NCI-H1930 (cell line): Measurements from ENCODE around the gene ALDH16A1.
A peak's percentile ranks its signal among the peaks of the same experiment; 100 is the strongest.

Source experiments
- DNase-seq, 2 experiments: peaks; one replicate each; lab custom pipeline; 2025; lab: John Stamatoyannopoulos, UW

Gene ALDH16A1

DNA sequence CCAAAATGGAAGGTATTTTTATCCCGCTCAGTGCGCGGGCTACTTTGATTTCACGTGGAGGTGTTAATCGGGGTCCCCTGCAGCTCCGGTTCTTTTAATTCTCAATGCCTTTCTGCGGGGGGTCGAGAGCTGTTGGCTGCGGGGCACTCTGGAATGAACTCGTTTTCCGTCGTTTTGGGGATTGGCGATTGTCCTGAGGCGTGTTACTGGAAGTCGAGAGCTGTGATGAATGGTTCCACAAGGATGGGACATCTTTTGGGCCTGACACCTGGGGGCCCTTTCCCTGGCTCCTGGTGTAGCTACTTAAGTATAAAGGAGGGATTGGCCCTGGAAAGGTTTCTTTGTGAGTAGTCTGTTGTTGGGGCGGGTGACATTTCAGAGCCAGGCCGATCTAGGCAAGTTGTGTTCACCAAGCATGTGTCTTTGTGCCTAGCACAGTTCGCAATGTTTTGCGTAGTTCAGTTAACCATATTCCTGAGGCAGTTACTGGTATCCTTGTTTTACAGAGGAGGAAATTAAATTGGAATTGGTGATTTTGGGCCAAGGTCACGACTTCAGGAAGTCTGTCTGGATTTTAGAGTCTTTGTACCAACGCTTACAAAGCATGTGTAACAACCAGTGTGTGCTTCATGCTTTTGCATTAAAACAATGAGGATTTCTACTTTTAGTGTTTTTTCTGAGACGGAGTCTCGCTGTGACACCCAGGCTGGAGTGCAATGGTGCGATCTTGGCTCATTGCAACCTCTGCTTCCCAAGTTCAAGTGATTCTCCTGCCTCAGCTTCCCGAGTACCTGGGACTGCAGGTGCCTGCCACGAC, 35.2 kb downstream of the ALDH16A1 start:
- DNase-seq = no peak

DNA sequence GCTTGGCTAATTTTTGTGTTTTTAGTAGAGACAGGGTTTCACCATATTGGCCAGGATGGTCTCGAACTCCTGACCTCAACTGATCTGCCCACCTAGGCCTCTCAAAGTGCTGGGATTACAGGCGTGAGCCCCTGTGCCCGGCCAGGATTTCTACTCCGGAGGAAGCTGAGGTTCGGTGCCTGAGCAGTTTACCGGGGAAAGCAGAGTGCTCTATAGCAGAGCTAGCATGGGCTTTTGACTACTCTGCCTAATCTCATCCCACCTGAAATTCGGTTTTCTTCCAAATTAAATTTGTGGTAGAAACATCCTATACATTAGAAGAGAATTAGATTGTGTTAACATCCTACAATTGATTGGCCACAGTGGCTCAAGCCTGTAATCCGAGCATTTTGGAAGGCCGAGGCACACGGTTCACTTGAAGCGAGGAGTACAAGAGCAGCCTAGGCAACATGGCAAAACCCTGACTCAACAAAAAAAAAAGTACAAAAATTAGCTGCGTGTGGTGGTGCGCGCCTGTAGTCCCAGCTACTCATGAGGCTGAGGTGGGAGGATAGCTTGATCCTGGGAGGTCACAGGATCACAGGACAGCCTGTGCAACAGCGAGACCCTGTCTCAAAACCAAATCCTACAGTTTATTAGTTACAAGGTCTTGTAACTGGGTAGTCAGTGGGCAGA, 36.0 kb downstream of the ALDH16A1 start:
- no peak for DNase-seq

DNA sequence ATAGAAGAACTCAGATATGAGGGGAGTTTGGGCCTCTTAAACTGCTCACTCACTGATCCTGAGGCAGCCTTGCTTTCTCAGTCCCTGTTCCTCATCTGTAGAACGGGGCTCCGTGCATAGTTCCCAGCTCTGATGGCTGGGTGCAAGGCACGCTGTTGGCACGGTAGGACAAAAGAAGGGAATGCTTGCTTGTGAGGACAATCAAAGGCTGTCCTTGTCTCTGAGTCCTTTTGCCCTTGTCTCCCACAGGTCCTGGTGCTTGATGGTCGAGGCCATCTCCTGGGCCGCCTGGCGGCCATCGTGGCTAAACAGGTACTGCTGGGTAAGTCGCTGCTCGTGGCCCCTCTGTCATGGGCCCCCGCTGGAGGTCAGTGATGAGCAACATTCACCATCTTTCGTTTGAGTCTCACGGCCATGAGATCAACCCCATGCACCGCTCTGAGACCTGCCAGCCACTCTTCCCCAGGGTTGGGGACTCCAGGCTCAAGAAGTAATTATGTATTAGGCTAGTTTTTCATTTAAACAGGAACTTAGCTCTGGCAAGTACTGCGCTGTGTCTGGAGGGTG, 36.7 kb downstream of the ALDH16A1 start:
- DNase-seq = no peak

DNA sequence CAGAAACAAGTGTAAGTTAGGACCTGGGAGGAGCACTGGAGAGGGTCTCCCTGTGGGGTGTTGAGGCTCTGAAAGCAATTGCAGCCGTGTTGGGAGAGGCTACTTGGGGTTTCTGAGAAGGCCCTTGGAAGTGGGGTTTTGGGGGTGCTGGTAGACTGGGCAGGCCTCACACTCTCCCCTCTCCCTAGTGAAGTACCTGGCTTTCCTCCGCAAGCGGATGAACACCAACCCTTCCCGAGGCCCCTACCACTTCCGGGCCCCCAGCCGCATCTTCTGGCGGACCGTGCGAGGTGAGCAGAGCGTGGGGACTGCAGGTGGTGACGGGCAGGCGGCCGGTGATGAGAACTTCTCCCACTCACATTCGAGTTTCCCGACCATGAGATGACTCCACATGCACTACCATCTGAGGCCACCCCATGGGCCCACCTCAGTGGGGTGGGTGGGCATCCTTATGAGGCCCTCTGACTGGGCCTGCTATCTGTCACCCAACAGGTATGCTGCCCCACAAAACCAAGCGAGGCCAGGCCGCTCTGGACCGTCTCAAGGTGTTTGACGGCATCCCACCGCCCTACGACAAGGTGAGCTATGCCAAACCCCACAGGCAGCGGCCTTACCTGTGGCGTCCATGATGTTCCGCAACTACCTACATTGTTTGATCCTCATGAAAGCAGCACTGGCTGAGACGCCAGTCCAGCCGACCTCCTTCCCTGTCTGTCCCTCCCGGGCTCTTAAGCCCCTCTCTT, 37.4 kb downstream of the ALDH16A1 start:
- DNase-seq = no peak

DNA sequence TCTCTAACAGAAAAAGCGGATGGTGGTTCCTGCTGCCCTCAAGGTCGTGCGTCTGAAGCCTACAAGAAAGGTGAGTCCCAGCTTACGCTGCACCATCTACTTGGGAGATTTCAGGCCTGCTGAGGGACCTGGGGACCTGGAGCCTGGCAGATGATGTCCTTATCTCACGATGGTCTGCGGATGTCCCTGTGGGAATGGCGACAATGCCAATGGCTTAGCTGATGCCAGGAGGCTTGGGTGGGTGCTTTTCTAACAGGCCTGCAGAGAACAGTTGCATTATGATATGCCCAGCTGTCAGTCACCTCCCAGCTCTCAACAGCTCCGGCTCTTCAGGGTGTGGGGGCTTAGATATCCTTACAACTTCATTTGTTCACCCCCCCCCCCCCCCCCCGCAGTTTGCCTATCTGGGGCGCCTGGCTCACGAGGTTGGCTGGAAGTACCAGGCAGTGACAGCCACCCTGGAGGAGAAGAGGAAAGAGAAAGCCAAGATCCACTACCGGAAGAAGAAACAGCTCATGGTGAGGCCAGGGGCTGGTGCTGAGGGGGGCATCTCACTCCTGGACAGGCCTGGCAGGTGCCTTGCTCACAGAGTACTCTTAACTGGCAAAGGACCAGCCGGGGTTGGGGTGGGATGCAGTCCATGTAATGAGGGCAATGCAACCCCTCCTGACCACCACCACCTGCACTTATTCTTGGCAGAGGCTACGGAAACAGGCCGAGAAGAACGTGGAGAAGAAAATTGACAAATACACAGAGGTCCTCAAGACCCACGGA, 38.2 kb downstream of the ALDH16A1 start:
- DNase-seq = no peak

DNA sequence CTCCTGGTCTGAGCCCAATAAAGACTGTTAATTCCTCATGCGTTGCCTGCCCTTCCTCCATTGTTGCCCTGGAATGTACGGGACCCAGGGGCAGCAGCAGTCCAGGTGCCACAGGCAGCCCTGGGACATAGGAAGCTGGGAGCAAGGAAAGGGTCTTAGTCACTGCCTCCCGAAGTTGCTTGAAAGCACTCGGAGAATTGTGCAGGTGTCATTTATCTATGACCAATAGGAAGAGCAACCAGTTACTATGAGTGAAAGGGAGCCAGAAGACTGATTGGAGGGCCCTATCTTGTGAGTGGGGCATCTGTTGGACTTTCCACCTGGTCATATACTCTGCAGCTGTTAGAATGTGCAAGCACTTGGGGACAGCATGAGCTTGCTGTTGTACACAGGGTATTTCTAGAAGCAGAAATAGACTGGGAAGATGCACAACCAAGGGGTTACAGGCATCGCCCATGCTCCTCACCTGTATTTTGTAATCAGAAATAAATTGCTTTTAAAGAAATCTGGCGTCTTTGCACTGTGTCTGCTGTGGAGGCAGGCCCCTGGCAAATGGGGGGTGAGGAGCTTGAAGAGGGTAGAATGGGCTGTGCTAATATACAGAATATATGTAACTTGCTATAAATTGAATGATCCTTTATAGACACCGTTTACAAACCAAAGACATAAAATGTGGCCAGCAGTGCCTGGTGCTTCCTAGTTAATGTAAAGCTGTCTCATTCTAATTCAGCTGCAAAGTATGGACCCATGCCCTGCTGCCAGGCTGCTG, 39.0 kb downstream of the ALDH16A1 start:
- no peak for DNase-seq

DNA sequence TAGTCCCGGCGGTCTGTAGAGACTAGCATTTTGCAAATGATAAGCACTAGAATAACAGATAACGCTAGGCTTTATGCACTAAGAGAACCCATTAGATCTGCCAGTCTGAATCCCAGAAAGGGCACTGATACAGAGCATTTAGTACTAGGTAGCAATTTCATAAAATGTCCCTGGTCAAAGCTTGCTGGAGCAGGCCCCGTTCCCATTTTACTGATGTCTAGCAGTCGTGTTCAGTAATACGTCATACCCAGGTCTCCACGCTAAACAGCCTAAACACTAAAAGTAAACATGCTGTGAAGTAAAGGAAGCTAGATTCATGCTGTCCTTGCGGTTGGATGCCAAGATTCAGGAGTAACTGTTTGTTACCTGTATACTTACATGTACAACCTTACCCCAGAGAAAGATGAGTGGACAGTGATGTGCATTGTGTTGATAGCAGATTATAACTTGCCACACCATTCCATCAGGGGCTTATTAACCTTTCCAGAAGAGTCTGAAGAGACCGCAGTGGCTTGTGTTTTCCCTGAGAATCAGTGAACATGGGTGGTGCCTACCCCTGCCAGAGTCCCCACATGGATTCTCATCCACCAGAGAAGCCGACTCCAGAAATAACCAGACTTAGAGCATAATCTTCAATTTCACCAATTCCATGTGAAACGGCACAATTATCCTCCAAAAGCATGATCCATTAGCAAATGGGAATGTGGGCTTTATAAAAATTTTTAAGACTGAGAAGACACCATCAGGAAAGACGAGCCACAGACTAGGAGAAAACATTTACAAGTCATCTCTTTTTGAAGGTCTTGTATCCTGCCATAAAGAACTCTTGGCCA, 39.8 kb downstream of the ALDH16A1 start:
- no peak for DNase-seq

DNA sequence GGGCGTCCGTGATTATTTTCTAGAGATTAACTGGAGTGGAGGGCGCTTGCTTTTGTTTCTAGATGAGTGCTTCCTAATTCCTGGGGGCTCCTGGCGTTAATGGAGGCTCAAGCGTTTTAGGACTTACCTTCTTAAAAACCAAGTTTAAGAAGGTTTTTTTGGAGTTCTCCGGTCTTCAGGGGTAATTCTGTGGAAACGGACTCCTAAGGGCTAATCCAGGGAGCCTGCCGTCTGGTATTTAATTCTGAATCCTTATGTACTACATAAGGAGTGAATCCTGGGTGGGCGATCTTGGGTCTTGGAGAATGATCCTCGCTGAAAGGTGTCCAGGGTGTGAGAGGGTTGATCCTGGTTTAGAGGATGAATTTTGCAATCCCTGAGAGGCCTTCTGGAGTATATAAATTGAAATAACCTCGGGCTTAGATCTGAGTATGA, 43.6 kb downstream of the ALDH16A1 start:
- no peak for DNase-seq

DNA sequence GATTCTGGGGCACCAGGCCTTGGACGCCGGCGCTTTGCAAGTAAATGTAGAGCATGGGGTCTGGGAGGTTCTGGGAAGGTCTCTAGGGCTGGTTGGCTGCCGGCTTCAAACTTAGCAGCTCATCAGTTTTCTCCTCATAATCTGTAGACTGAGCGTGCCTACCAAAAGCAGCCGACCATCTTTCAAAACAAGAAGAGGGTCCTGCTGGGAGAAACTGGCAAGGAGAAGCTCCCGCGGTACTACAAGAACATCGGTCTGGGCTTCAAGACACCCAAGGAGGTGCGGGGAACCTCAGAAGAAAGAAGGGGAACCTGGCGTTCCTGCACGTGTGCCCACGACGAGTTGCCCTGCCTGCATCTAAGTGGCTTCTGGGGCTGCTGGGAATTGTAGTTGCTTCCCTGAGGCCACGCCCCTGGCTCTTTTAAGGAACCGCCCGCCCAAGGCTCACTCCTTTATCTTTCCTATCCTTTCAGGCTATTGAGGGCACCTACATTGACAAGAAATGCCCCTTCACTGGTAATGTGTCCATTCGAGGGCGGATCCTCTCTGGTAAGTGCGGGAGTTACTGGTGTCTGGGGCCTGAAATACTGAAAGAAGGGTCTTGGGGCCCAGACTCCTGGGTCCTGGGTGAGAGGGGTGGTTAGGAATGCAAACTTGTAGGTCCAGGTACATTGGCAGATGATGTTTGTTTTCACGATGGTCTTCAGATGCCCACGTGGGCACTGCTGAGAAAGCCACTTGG, 44.2 kb downstream of the ALDH16A1 start:
- DNase-seq = no peak

DNA sequence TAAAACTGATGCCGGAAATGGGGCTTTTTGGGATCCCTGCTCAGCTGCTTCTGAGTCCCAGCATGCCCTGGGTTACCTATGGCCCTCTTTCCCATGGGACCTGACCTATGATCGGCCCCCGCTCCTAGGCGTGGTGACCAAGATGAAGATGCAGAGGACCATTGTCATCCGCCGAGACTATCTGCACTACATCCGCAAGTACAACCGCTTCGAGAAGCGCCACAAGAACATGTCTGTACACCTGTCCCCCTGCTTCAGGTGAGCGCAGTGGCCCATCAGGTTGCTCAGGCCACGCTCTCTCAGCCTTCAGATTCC, 44.7 kb downstream of the ALDH16A1 start:
- no peak for DNase-seq

DNA sequence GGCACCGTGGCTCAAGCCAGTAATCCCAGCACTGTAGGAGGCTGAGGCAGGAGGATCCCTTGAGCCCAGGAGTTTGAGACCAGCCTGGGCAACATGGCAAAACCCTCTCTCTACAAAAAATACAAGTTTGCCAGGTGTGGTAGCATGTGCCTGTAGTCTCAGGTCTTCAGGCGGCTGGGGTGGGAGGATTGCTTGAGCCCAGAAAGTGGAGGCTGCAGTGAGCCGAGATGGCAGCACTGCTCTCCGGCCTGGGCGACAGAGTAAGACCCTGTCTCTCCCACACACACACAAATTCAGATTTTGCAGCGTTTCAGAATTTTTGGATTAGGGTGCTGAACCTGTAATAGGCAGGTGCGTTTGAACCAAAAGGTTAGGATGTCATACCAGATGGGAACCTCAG, 45.5 kb downstream of the ALDH16A1 start:
- DNase-seq = no peak

DNA sequence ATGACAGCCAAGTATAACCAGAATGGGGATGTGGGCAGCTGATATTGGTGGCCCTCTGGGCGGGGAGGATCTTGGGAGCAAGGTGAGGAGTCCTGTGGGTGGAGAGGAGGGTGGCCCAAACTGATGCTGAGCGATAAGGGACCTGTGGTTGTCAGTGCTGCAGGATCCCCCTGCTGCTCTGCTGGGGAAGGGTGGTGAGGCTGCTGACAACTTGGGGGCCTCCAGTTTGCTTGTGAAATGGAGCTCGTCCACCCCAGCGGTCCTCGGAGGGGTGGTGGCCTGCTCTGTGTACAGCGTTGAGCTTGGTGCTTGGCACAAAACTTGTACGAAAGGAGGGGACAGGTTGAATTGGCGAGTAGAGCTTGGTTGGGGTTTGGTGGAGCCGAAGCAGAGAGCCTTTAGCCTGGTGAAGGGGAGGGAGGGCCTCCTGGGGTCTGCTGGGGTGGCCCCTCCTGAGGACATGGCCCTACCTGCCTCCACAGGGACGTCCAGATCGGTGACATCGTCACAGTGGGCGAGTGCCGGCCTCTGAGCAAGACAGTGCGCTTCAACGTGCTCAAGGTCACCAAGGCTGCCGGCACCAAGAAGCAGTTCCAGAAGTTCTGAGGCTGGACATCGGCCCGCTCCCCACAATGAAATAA, 46.1 kb downstream of the ALDH16A1 start:
- no peak for DNase-seq

DNA sequence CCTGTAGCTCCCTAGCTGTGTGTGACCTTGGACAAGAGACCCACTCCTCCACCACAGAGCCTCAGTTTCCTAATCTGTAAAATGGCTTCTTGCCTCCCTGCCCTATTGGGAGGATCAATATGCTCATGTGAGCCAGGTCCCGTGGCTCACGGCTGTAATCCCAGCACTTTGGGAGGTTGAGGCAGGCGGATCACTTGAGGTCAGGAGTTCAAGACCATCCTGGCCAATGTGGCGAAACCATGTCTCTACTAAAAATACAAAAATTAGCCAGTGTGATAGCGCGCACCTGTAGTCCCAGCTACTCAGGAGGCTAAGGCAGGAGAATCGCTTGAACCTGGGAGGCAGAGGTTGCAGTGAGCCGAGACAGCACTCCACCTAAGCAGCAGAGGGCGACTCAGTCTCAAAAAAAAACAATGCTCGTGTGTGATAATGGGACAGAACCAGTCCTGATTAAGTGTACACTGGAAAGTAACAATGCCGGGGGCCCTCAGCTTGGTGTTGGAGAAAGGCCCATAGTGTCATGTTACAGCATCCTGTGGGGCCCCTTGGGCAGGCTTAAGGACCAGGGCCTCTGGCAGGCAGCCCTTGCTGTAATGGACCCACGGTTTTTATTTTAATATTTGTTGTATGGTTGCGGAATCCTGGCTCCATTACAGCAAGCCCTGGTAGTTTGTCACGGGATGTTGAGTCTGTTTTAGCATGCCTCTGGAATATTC, 50.0 kb downstream of the ALDH16A1 start:
- DNase-seq = peak; percentile 49 to 64

DNA sequence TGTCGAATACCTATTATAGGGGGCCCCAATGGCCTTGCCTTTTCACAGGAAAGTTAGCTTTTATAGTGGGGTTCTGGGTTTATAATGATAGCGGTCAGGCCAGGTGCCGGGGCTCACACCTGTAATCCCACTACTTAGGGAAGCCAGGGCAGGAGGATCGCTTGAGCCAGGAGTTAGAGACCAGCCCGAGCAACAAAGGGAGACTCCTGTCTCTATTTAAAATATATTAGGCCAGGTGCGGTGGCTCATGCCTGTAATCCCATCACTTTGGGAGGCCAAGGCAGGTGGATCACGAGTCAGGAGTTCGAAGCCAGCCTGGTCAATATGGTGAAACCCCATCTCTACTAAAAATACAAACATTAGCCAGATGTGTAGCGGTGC, 50.5 kb downstream of the ALDH16A1 start:
- no peak for DNase-seq

DNA sequence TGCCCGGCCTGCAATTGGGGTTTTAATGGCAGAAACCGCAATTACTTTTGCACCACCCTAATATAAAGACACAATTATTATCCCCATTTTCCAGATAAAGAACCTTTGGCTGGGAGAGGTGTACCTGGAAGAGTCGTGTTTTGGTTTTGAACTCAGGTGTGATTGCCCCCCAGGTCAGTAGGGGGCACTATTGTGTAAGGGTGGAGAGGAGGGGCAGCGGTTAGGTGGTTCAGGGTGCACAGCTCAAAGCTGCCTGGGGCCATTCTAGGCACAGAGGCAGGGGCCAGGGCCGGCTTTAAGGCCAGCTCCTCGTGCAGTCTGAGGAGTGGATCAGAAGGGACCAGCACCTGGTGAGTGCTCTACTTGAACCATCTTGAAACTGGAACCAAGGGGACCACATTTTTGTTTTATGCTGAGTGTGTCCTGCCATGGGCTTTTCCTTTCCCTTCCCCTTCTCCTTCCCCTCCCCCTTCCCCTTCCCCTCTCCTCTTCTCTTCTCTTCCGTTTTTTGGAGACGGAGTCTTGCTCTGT, 53.6 kb downstream of the ALDH16A1 start:
- DNase-seq = peak in 1 of 2 experiments; percentile 66

DNA sequence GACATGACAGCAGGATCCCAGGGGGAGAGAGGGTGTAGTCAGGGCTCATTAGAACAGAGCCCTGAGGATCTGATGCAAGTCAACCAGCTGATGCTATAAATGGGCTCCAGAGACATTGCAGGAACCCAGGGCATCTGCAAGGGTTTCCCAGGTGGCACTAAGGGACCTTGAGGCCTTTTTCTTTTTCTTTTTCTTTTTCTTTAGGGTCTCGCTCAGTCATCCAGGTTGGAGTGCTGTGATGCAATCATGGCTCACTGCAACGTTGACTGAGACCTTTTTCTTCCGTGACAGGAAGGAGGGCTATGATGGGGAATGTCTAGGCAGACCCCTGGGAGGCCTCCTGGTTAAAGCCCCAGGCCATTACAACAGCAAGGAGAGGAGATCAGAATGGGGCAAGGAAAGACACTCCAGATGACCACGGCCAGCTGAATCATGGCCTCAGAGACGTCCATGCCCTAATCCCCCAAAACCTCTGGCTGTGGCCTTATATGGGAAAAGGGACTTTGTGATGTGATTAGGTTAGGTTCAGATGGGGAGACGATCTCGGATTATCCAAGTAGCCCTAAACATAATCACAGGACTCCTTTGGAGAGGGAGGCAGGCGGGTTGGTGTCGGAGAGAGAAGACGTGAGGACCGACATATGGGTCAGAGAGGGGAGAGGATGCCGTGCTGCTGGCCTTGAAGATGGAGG, 54.9 kb downstream of the ALDH16A1 start:
- DNase-seq = no peak

DNA sequence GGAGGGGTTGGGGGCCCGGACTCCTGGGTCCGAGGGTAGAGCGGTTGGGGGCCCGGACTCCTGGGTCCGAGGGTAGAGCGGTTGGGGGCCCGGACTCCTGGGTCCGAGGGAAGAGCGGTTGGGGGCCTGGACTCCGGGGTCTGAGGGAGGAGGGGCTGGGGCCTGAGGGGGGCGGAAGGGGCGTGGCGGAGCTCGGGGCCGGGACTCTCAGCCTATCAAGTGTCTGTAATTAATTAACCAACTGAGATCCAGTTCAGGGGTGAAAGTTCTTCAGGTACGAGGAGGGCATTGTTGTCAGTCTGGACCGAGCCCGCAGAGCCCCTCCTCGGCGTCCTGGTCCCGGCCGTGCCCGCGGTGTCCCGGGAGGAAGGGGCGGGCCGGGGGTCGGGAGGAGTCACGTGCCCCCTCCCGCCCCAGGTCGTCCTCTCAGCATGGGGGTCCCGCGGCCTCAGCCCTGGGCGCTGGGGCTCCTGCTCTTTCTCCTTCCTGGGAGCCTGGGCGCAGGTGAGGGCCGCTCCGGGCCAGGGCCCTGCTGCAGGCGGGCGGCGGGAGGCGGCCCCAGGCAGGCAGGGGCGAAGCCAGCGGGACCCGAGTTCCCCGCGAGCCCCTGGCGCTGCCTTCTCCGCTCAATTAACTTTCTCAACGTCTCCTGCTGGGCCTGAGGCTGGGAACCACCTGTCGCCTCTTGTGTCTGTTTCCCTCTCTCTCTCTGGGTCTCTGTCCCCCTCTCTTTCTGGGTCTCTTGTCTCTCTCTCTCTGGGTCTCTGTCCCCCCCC, 60.1 kb downstream of the ALDH16A1 start:
- no peak for DNase-seq
